Panc1 (cell line): ENCODE results near the gene VTI1B. TPM values are rescaled to one million over a fixed set of nuclear protein-coding genes. Genes with fewer than 3 reads are reported as not detected.

Source experiments
- ATAC-seq: fragments of 200-7000 bp; cut with Tn5 transposase; 2 replicates; pipeline ENCODE4 v1.9.1; 2020; ENCODE audit warnings: mild to moderate bottlenecking, moderate library complexity
- BruUV-seq: library from RNA; stranded (reverse); fragments of 400-500 nt; replicated peaks from 2 replicates; lab custom pipeline; 2021; lab: Mats Ljungman, UMichigan
- CTCF ChIA-PET: fragments of 300-600 bp; sonication (Branson Sonifier 250); formaldehyde crosslinking; loops from one replicate; lab custom pipeline; 2022; ENCODE audit warnings: antibody characterized with exemption; lab: Charles Lee
- POLR2A ChIA-PET: fragments of 300-600 bp; sonication (Branson Sonifier 250); formaldehyde crosslinking; loops from one replicate; lab custom pipeline; 2022; ENCODE audit warnings: antibody characterized with exemption; lab: Charles Lee
- DNase-seq: peaks from one replicate; pipeline ENCODE4 v3.0.0-alpha.2; 2010; ENCODE audit warnings: low read depth, low spot score
- H3K27ac ChIP-seq: 2 replicates; pipeline ENCODE4 v1.5.1; 2011; ENCODE audit warnings: mild to moderate bottlenecking, low read length, inconsistent platforms
- H3K27me3 ChIP-seq: fragments of 200-500 bp; sonication (Bioruptor generic); 2 replicates; pipeline ENCODE4 v1.6.0; 2014; ENCODE audit warnings: low read length, inconsistent platforms; ENCODE audit not compliant: control insufficient read depth, insufficient read depth
- H3K36me3 ChIP-seq: fragments of 200-500 bp; sonication (Bioruptor generic); 2 replicates; pipeline ENCODE4 v1.5.1; 2014; ENCODE audit warnings: inconsistent platforms, mild to moderate bottlenecking, low read length, moderate library complexity; ENCODE audit not compliant: control insufficient read depth, insufficient read depth
- H3K4me1 ChIP-seq: 2 replicates; pipeline ENCODE4 v1.5.1; 2011; ENCODE audit warnings: inconsistent platforms, mild to moderate bottlenecking, low read length, moderate library complexity; ENCODE audit not compliant: control insufficient read depth, insufficient read depth
- H3K4me3 ChIP-seq, 2 experiments: 2 replicates each; pipeline ENCODE4 v1.5.1; 2011 to 2012; ENCODE audit warnings: low read depth in 2 of 2, low read length in 2 of 2, mild to moderate bottlenecking in 2 of 2, inconsistent platforms in 1 of 2, moderate library complexity in 1 of 2
- H3K9me3 ChIP-seq: fragments of 200-500 bp; sonication (Bioruptor generic); 2 replicates; pipeline ENCODE4 v1.5.1; 2014; ENCODE audit warnings: low read depth, mild to moderate bottlenecking, inconsistent platforms, low read length, moderate library complexity; ENCODE audit not compliant: control insufficient read depth, insufficient read depth
- CTCF ChIP-seq: fragments of 450-650 bp; IDR thresholded peaks from 2 replicates; pipeline ENCODE4 v1.5.1; 2017; ENCODE audit warnings: mild to moderate bottlenecking
- POLR2AphosphoS5 ChIP-seq: IDR thresholded peaks from 2 replicates; pipeline ENCODE4 v1.6.1; 2012; ENCODE audit warnings: mild to moderate bottlenecking, low read depth, low read length, moderate library complexity
- REST ChIP-seq, 2 experiments: IDR thresholded peaks; 2 replicates each; pipeline ENCODE4 v1.6.1; 2011 to 2012; ENCODE audit warnings: low read depth in 2 of 2, control low read depth in 1 of 2, low read length in 1 of 2, mild to moderate bottlenecking in 1 of 2, moderate library complexity in 1 of 2; ENCODE audit not compliant: insufficient read depth in 1 of 2
- SIN3A ChIP-seq: IDR thresholded peaks from 2 replicates; pipeline ENCODE4 v1.6.1; 2012; ENCODE audit warnings: low read depth, mild to moderate bottlenecking, low read length, moderate library complexity, borderline replicate concordance; ENCODE audit not compliant: insufficient read depth
- TCF7L2 ChIP-seq: IDR thresholded peaks from 2 replicates; pipeline ENCODE4 v1.6.1; 2011; ENCODE audit warnings: mild to moderate bottlenecking, low read depth, low read length, inconsistent platforms
- in situ Hi-C: cut with HindIII; loops from 2 replicates; pipeline ENCODE4 v1.10.0; 2016; ENCODE audit warnings: low sequenced_read_pairs, low pct_unique_long_range_greater_than_20kb
- intact Hi-C: fragments of 100-400 bp; cut with micrococcal nuclease; formaldehyde crosslinking; loops from one replicate; pipeline ENCODE4 v1.10.0; 2022; ENCODE audit not compliant: unreplicated experiment
- total RNA-seq: library from RNA; stranded (reverse); gene quantifications from one replicate; pipeline ENCODE4 v1.2.1, GENCODE V29; 2021; ENCODE audit not compliant: unreplicated experiment

Gene VTI1B
- total RNA-seq, 1 experiment from 2014 or later, result 84.9 TPM

GRCh38 chr14:67599698-67600561 lies 74.5 kb downstream of the VTI1B start, which contains the start of gene PIGH:
Gene PIGH, minus strand, starts transcription at chr14:67600268. Its CDS starts 65 bp downstream, at chr14:67600203.
- ChIA-PET POLR2A (no interaction called here), CTCF (no interaction called here)
- H3K9me3 ChIP-seq, result no peaks in the 10 kb centered on the region
- TF ChIP-seq REST (IDR thresholded peaks at IDR 0.05; ENCODE audit: insufficient read depth in 1 of 2, low read depth in 2 of 2, low read length in 1 of 2) (peak; percentile 71 to 74; a peak in 3 of 4 replicates), SIN3A (peak; percentile 75; the same call in 1 of the 2 replicates), CTCF (peak; percentile 60), TCF7L2 (no peak), POLR2AphosphoS5 (peak; percentile 63; the same call in 1 of the 2 replicates)
- no peak for DNase-seq
- peak within 1 kb of the TSS; percentile 77 to 82 for H3K4me3 ChIP-seq
- peak within 1 kb of the TSS; percentile 68 for H3K27ac ChIP-seq
- H3K4me1 ChIP-seq, result no peaks in the 10 kb centered on the region
- intact Hi-C loops (no loop called here), in situ Hi-C loops (no loop called here)
- ATAC-seq, result peak; percentile 99
- H3K36me3 ChIP-seq, result no peaks in the 10 kb centered on the region; the same call in 1 of the 2 replicates
- H3K27me3 ChIP-seq, result no peaks in the 10 kb centered on the region
- no TSS peak for BruUV-seq

Other genes with a start within 250 kb of the VTI1B start
- 1.6 TPM for gene TMEM229B, start 185.9 kb downstream of the VTI1B start, total RNA-seq
- 6.7 TPM for gene PLEKHH1, start 141.3 kb downstream of the VTI1B start, total RNA-seq
- 13.3 TPM for gene PIGH, start 74.4 kb downstream of the VTI1B start, total RNA-seq
- 1.1 TPM for gene ARG2, start 54.7 kb downstream of the VTI1B start, total RNA-seq
- gene RDH11, start 21.1 kb upstream of the VTI1B start, total RNA-seq, result 45.1 TPM
- gene RDH12, start 27.3 kb upstream of the VTI1B start, total RNA-seq, result not detected
- gene ZFYVE26, start 142.0 kb upstream of the VTI1B start, total RNA-seq, result 17.3 TPM
- gene RAD51B, start 145.1 kb upstream of the VTI1B start, total RNA-seq, result 8.5 TPM